HCT116 (cell line): ENCODE results near the gene MAN1A1. TPM values are rescaled to one million over a fixed set of nuclear protein-coding genes. Genes with fewer than 3 reads are reported as not detected.
A peak's percentile ranks its signal among the peaks of the same experiment; 100 is the strongest.

Experiments
- ATAC-seq: fragments of 200-7000 bp; cut with Tn5 transposase; 2 replicates; pipeline ENCODE4 v1.9.1; 2020; ENCODE audit warnings: mild to moderate bottlenecking, moderate library complexity
- BruUV-seq: library from RNA; stranded (reverse); fragments of 400-500 nt; replicated peaks from 2 replicates; lab custom pipeline; 2021; lab: Mats Ljungman, UMichigan
- CTCF ChIA-PET: fragments of 300-600 bp; sonication (Branson Sonifier 250); formaldehyde crosslinking; loops from one replicate; lab custom pipeline; 2021; ENCODE audit warnings: antibody characterized with exemption; lab: Charles Lee
- POLR2A ChIA-PET: fragments of 300-600, 350-600 bp; sonication (Branson Sonifier 250); formaldehyde crosslinking; loops from one replicate; lab custom pipeline; 2021; ENCODE audit warnings: antibody characterized with exemption; lab: Charles Lee
- RAD21 ChIA-PET, 2 experiments: fragments of 300-600 bp; sonication (Branson Sonifier 250); formaldehyde crosslinking; loops; one replicate each; lab custom pipeline; 2023; ENCODE audit warnings: low total read pairs in 2 of 2; ENCODE audit not compliant: uncharacterized antibody in 2 of 2, unreplicated experiment in 2 of 2, low non-redundant PET in 1 of 2; lab: Charles Lee
- DNase-seq: peaks from one replicate; pipeline ENCODE4 v3.0.0-alpha.2; 2010; ENCODE audit warnings: low read depth, low spot score
- H2AFZ ChIP-seq: fragments of 200-600 bp; shearing (Covaris generic), sonication (generic); 2 replicates; pipeline ENCODE4 v1.6.1; 2017; ENCODE audit warnings: low read depth, mixed run types, mixed read lengths, antibody characterized with exemption, low read length; ENCODE audit not compliant: poor library complexity, severe bottlenecking
- H3K27ac ChIP-seq: 2 replicates; pipeline ENCODE4 v1.5.1; 2012; ENCODE audit warnings: low read depth, low read length
- H3K27me3 ChIP-seq: fragments of 200-600 bp; sonication (generic); 2 replicates; pipeline ENCODE4 v1.6.1; 2016; ENCODE audit warnings: mixed run types, low read length, mixed read lengths; ENCODE audit not compliant: insufficient read depth
- H3K36me3 ChIP-seq, 2 experiments: fragments of 200-500 bp in 1 of 2; fragments of 200-600 bp in 1 of 2; sonication (Bioruptor generic) in 1 of 2; sonication (generic) in 1 of 2; 2 replicates each; pipeline versions ENCODE4 v1.5.1 to v1.6.1; 2014 to 2016; ENCODE audit warnings: low read length in 2 of 2, inconsistent platforms in 1 of 2, mixed read lengths in 1 of 2, mixed run types in 1 of 2; ENCODE audit not compliant: insufficient read depth in 2 of 2, control insufficient read depth in 1 of 2
- H3K4me1 ChIP-seq, 2 experiments: fragments of 200-600 bp in 1 of 2; sonication (generic) in 1 of 2; 2 replicates each; pipeline versions ENCODE4 v1.5.1 to v1.6.1; 2012 to 2017; ENCODE audit warnings: low read length in 2 of 2, inconsistent platforms in 1 of 2, mild to moderate bottlenecking in 1 of 2, mixed read lengths in 1 of 2, mixed run types in 1 of 2, moderate library complexity in 1 of 2; ENCODE audit not compliant: insufficient read depth in 2 of 2, control insufficient read depth in 1 of 2
- H3K4me2 ChIP-seq: fragments of 200-600 bp; sonication (generic); 2 replicates; pipeline ENCODE4 v1.6.1; 2017; ENCODE audit warnings: mixed run types, low read length, mixed read lengths
- H3K4me3 ChIP-seq, 2 experiments: fragments of 200-600 bp in 1 of 2; sonication (generic) in 1 of 2; replicated peaks in 1 of 2; 2 replicates each; pipeline ENCODE4 v1.5.1; 2011 to 2016; ENCODE audit warnings: low read length in 2 of 2, control low read depth in 1 of 2, low read depth in 1 of 2, mild to moderate bottlenecking in 1 of 2, mixed read lengths in 1 of 2, mixed run types in 1 of 2
- H3K79me2 ChIP-seq: fragments of 200-600 bp; sonication (generic); 2 replicates; pipeline ENCODE4 v1.6.1; 2017; ENCODE audit warnings: mild to moderate bottlenecking, mixed run types, low read length, moderate library complexity, mixed read lengths; ENCODE audit not compliant: insufficient read depth
- H3K9ac ChIP-seq: fragments of 200-600 bp; sonication (generic); 2 replicates; pipeline ENCODE4 v1.6.1; 2016; ENCODE audit warnings: low read length, mixed read lengths
- H3K9me2 ChIP-seq: fragments of 200-600 bp; sonication (generic), shearing (Covaris generic); 2 replicates; pipeline ENCODE4 v1.6.1; 2017; ENCODE audit warnings: mixed run types, mild to moderate bottlenecking, moderate library complexity; ENCODE audit not compliant: insufficient read depth
- H3K9me3 ChIP-seq, 2 experiments: fragments of 200-500 bp in 1 of 2; fragments of 200-600 bp in 1 of 2; sonication (Bioruptor generic) in 1 of 2; sonication (generic) in 1 of 2; 2 replicates each; pipeline ENCODE4 v1.6.1; 2014 to 2017; ENCODE audit warnings: low read length in 2 of 2, mixed read lengths in 2 of 2, inconsistent platforms in 1 of 2, low read depth in 1 of 2, mild to moderate bottlenecking in 1 of 2, mixed run types in 1 of 2, moderate library complexity in 1 of 2; ENCODE audit not compliant: control insufficient read depth in 1 of 2, insufficient read depth in 1 of 2
- H4K20me1 ChIP-seq: fragments of 200-600 bp; sonication (generic), shearing (Covaris generic); 2 replicates; pipeline ENCODE4 v1.6.1; 2017; ENCODE audit warnings: mixed run types, mild to moderate bottlenecking, moderate library complexity; ENCODE audit not compliant: insufficient read depth
- ATF3 ChIP-seq: IDR thresholded peaks from 2 replicates; pipeline ENCODE4 v1.6.1; 2012
- CBX3 ChIP-seq: IDR thresholded peaks from 2 replicates; pipeline ENCODE4 v1.6.1; 2012; ENCODE audit warnings: low read depth
- CEBPB ChIP-seq: IDR thresholded peaks from 2 replicates; pipeline ENCODE4 v1.6.1; 2012; ENCODE audit warnings: low read depth
- CTCF ChIP-seq, 3 experiments: fragments of 200-600 bp in 1 of 3; sonication (generic) in 1 of 3; IDR thresholded peaks in 2 of 3; conservative IDR thresholded peaks in 1 of 3; 2 replicates each; pipeline ENCODE4 v1.5.1; 2012 to 2017; ENCODE audit warnings: low read depth in 2 of 3, low read length in 2 of 3, antibody characterized with exemption in 1 of 3, borderline replicate concordance in 1 of 3, control low read depth in 1 of 3, mild to moderate bottlenecking in 1 of 3, mixed read lengths in 1 of 3, mixed run types in 1 of 3, moderate library complexity in 1 of 3; ENCODE audit not compliant: insufficient read depth in 1 of 3
- EGR1 ChIP-seq: IDR thresholded peaks from 2 replicates; pipeline ENCODE4 v1.6.1; 2012; ENCODE audit warnings: low read depth
- ELF1 ChIP-seq: IDR thresholded peaks from 2 replicates; pipeline ENCODE4 v1.6.1; 2012; ENCODE audit warnings: low read depth, borderline replicate concordance
- EZH2 ChIP-seq: fragments of 200-600 bp; sonication (generic); IDR thresholded peaks from 2 replicates; pipeline ENCODE4 v1.6.1; 2017; ENCODE audit warnings: antibody characterized with exemption, mixed run types
- EZH2phosphoT487 ChIP-seq: fragments of 200-600 bp; IDR thresholded peaks from 2 replicates; pipeline ENCODE4 v1.6.1; 2018; ENCODE audit warnings: antibody characterized with exemption, borderline replicate concordance
- FOSL1 ChIP-seq: IDR thresholded peaks from 2 replicates; pipeline ENCODE4 v1.6.1; 2012; ENCODE audit warnings: low read depth
- JUND ChIP-seq: IDR thresholded peaks from 2 replicates; pipeline ENCODE4 v1.6.1; 2012
- MAX ChIP-seq: IDR thresholded peaks from 2 replicates; pipeline ENCODE4 v1.6.1; 2012
- POLR2A ChIP-seq: IDR thresholded peaks from 2 replicates; pipeline ENCODE4 v1.7.0; 2011; ENCODE audit warnings: borderline replicate concordance; ENCODE audit not compliant: insufficient read depth, insufficient read length; ENCODE audit errors: extremely low read depth
- POLR2AphosphoS5 ChIP-seq: IDR thresholded peaks from 2 replicates; pipeline ENCODE4 v1.6.1; 2011; ENCODE audit warnings: mild to moderate bottlenecking, low read depth, low read length, moderate library complexity
- RAD21 ChIP-seq: IDR thresholded peaks from 2 replicates; pipeline ENCODE4 v1.6.1; 2012; ENCODE audit warnings: low read depth, mild to moderate bottlenecking
- REST ChIP-seq: IDR thresholded peaks from 2 replicates; pipeline ENCODE4 v1.6.1; 2012; ENCODE audit warnings: low read depth
- SP1 ChIP-seq: IDR thresholded peaks from 2 replicates; pipeline ENCODE4 v1.6.1; 2012; ENCODE audit warnings: low read depth
- SRF ChIP-seq: IDR thresholded peaks from 2 replicates; pipeline ENCODE4 v1.6.1; 2012; ENCODE audit warnings: low read depth
- YY1 ChIP-seq: IDR thresholded peaks from 2 replicates; pipeline ENCODE4 v1.6.1; 2011; ENCODE audit warnings: low read length, low read depth, moderate library complexity, mild to moderate bottlenecking; ENCODE audit not compliant: insufficient replicate concordance; ENCODE audit errors: extremely low read depth
- ZBTB33 ChIP-seq: IDR thresholded peaks from 2 replicates; pipeline ENCODE4 v1.6.1; 2011; ENCODE audit warnings: mild to moderate bottlenecking, low read length, moderate library complexity; ENCODE audit not compliant: insufficient replicate concordance; ENCODE audit errors: extremely low read depth
- ZFX ChIP-seq: fragments of 450-650 bp; IDR thresholded peaks from 2 replicates; pipeline ENCODE4 v1.6.1; 2017
- ZNF274 ChIP-seq: fragments of 200-500 bp; sonication (Bioruptor generic); IDR thresholded peaks from 2 replicates; pipeline ENCODE4 v1.6.1; 2014; ENCODE audit warnings: mild to moderate bottlenecking, low read depth, low read length, inconsistent platforms
- intact Hi-C: fragments of 100-400 bp; cut with micrococcal nuclease; formaldehyde crosslinking; loops from 2 replicates; pipeline ENCODE4 v1.10.0; 2022
- total RNA-seq: library from RNA; stranded (reverse); gene quantifications from one replicate; pipeline ENCODE4 v1.2.1, GENCODE V29; 2021; ENCODE audit not compliant: unreplicated experiment

The MAN1A1 gene
- total RNA-seq, 1 experiment from 2014 or later: 46.0 TPM

GRCh38 chr6:119323478-119323877, 26.1 kb downstream of the MAN1A1 start:
- ATAC-seq: peak; percentile 78
- no TSS peak for BruUV-seq
- H3K27ac ChIP-seq: no peak overlapping the region
- no peak overlapping the region for H3K9ac ChIP-seq
- peak; percentile 27 for DNase-seq
- RAD21 ChIA-PET: no interaction called here
- CTCF ChIA-PET: no interaction called here
- H3K4me2 ChIP-seq: peak overlapping the region; percentile 40
- POLR2A ChIA-PET: interaction anchor here (0.6 to 0.9 kb wide), 2 partner anchors 12 to 22 kb away, joined by 3 read pairs; no protein-coding TSS in a partner anchor
- H3K4me1 ChIP-seq: peaks cover 23 to 28% of the 10 kb centered on the region in 2 experiments
- H3K36me3 ChIP-seq: peaks cover 0 to 5% of the 10 kb centered on the region in 2 experiments; a peak in 1 of 4 replicates
- H3K79me2 ChIP-seq: no peaks in the 10 kb centered on the region; the same call in 1 of the 2 replicates
- H4K20me1 ChIP-seq: no peaks in the 10 kb centered on the region
- H3K9me3 ChIP-seq: no peaks in the 10 kb centered on the region
- H3K4me3 ChIP-seq: no peak overlapping the region
- no peaks in the 10 kb centered on the region for H3K9me2 ChIP-seq
- no peaks in the 10 kb centered on the region for H3K27me3 ChIP-seq
- no peak overlapping the region for H2AFZ ChIP-seq
- intact Hi-C loops: no loop called here
- TF ChIP-seq POLR2A (no peak), SP1 (peak; percentile 52), CTCF (IDR thresholded peaks at IDR 0.05 in 2 of 3, conservative IDR thresholded peaks at IDR 0.05 in 1 of 3; ENCODE audit: borderline replicate concordance in 1 of 3, insufficient read depth in 1 of 3, low read depth in 2 of 3, low read length in 2 of 3) (no peak), FOSL1 (peak; percentile 59; the same call in 1 of the 2 replicates), CBX3 (peak; percentile 47; the same call in 1 of the 2 replicates), EZH2phosphoT487 (no peak), CEBPB (no peak), RAD21 (0 out of 2 replicates have a peak, but pooled peaks have one; percentile 3), REST (no peak), ATF3 (no peak), SRF (no peak), EGR1 (no peak), ELF1 (no peak), ZFX (no peak), MAX (no peak), JUND (peak; percentile 33), ZBTB33 (no peak), YY1 (no peak), EZH2 (no peak), POLR2AphosphoS5 (no peak), ZNF274 (no peak)
